ENCODE data around the gene PTPN7.
"Not testable (repeated sequence)": the region's sequence is repeated elsewhere in the genome, so short reads cannot be mapped to it uniquely, and the experiment has no call there.

The PTPN7 gene

GRCh38 chr1:202117898-202118371 is 42.5 kb downstream of the PTPN7 start:
- H3K4me3 ChIP-seq (ENCODE audit: low read length) = no peak overlapping the region
- no peak for DNase-seq (ENCODE audit: low read depth)
- no peak for TF ChIP-seq CTCF (conservative IDR thresholded peaks at IDR 0.05; ENCODE audit: low read length)

- DNase-seq (ENCODE audit: low read depth) = no peak
- no peak for TF ChIP-seq CTCF (conservative IDR thresholded peaks at IDR 0.05; ENCODE audit: low read length)
- H3K4me3 ChIP-seq (ENCODE audit: low read length) = no peak overlapping the region
Measured at GRCh38 chr1:202116287-202116686, 44.1 kb downstream of the PTPN7 start.

GRCh38 chr1:202113690-202114300 is 46.6 kb downstream of the PTPN7 start:
- no peak for TF ChIP-seq CTCF (conservative IDR thresholded peaks at IDR 0.05; ENCODE audit: low read length)
- no peak overlapping the region for H3K4me3 ChIP-seq (ENCODE audit: low read length)
- DNase-seq (ENCODE audit: low read depth) = no peak

- no peak for TF ChIP-seq CTCF (conservative IDR thresholded peaks at IDR 0.05; ENCODE audit: low read length)
- DNase-seq (ENCODE audit: low read depth) = no peak
- H3K4me3 ChIP-seq (ENCODE audit: low read length) = no peak overlapping the region
Measured at GRCh38 chr1:202112859-202113689, 47.3 kb downstream of the PTPN7 start.

GRCh38 chr1:202111589-202111988 is 48.8 kb downstream of the PTPN7 start:
- DNase-seq (ENCODE audit: low read depth); H3K4me3 ChIP-seq (ENCODE audit: low read length): not testable (repeated sequence)

GRCh38 chr1:202110977-202111376 is 49.4 kb downstream of the PTPN7 start:
- no peak overlapping the region for H3K4me3 ChIP-seq (ENCODE audit: low read length)
- no peak for DNase-seq (ENCODE audit: low read depth)
- no peak for TF ChIP-seq CTCF (conservative IDR thresholded peaks at IDR 0.05; ENCODE audit: low read length)

- no peak for TF ChIP-seq CTCF (conservative IDR thresholded peaks at IDR 0.05; ENCODE audit: low read length)
- DNase-seq (ENCODE audit: low read depth) = no peak
- no peak overlapping the region for H3K4me3 ChIP-seq (ENCODE audit: low read length)
Measured at GRCh38 chr1:202107801-202108731, 52.3 kb downstream of the PTPN7 start.
